Measurements from ENCODE around the gene LENEP. TPM values are rescaled to one million over a fixed set of nuclear protein-coding genes. Genes with fewer than 3 reads are reported as not detected.

The LENEP gene
- total and polyA plus RNA-seq, 5 experiments from 2014 or later, result 0.77 to 0.91 TPM; not detected in 3

DNA sequence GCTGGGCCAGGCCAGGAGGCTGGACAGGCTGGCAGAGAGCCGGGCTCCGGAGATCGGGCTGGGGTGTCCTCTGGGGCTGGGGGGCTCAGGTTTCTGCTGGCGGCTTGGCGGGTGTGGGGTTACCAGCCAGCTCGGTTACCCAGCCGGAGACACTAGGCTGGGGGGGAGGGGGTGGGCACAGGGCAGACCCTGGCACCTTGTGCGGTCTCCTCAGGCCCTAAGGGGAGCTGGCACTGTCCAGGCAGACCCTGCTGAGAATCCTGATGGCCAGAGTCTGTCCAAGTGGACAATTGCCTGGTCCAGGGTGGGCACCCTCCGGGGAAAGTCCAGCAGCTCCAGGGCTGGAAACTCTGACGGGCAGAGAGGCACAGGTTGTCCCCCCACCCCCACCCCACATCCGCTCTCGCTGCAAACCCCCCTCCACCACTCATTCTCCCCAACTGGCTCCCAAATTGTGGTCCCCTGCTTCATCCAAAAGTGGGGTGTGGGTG, 15.9 kb downstream of the LENEP start:
- Mint-ChIP-seq H3K4me3 (peak overlapping the region in 9 of 10 donors; percentile 17 to 79 (median 63)), H3K4me1 (peaks cover 38 to 86% (median 83%) of the 10 kb centered on the region in 4 donors), H3K36me3 (no peaks in the 10 kb centered on the region), H3K9me3 (no peaks in the 10 kb centered on the region), H3K27ac (peak overlapping the region in 4 of 10 donors; percentile 8 to 81 (median 53)), H3K27me3 (no peaks in the 10 kb centered on the region)
- ATAC-seq (no peak), DNase-seq (no peak)
- POLR2A ChIA-PET, result interaction anchor here (0.6 to 2.4 kb wide), 2 partner anchors 40 to 54 kb away, joined by 3 to 8 read pairs; partner anchors contain the start of gene PBXIP1

DNA sequence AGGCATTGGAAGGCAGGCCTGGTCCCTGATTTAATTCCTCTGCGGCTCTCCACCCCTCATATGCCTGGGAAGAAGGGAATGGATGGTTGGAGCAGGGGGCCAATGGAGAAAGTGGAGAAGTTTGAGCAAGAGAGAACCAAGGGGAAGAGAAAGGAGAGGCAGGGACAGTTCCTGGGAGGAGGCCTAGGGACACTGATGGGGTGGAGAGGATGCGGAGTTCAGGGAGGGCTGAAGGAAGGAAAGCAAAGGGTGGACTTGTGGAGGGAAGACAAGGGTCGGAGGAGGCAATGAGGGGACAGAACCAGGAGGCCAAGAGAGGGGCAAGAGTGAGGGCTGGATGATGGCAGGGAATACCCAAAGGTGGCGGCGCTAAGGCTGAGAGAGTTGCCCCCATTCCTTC, 16.4 kb downstream of the LENEP start:
- POLR2A ChIA-PET, result interaction anchor here (0.6 to 2.4 kb wide), 4 partner anchors 10 to 54 kb away, joined by 3 to 8 read pairs (median 4); partner anchors contain the start of gene PBXIP1
- Mint-ChIP-seq H3K27ac (peak overlapping the region in 7 of 10 donors; percentile 8 to 88 (median 69)), H3K4me3 (peak overlapping the region; percentile 13 to 79 (median 64)), H3K9me3 (no peaks in the 10 kb centered on the region), H3K36me3 (no peaks in the 10 kb centered on the region), H3K27me3 (no peaks in the 10 kb centered on the region), H3K4me1 (peaks cover 36 to 85% (median 81%) of the 10 kb centered on the region in 4 donors)
- no peak for ATAC-seq
- no peak for DNase-seq

DNA sequence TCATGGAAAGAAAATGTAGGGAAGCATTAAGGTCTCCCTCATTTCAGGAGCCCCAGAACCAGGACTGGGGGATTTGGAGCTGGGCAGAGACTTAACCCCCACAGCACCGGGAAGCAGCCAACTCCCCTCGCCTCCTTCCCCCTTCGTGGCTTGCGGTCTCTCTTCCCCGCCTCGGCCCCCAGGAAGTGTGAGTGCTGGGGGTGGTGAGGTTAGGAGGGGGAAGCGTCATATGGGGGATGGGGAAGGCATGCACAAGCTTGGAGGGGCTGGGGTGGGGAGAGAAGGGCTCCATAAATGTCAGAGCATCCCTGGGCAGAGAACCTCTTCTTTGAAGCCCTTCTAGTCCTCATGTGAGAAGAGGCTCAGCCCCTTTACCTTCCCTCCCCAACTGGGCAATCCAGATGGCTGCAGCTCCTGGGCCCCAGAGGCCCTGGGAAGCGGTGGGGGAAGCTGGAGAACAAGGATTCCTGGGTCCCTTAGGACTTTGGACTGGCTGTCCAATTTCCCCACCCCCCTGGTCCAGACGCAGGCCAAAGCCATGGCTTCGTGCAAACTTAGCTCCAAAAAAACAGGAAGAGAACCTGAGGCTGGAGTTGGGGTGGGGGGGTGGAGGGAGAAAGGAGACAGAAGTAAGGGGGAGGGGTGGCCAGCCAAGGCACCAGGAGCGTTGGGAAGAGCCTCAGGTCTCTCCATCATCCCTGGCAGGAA, 17.0 kb downstream of the LENEP start:
- no peaks in the 10 kb centered on the region for H3K9me3 Mint-ChIP-seq
- POLR2A ChIA-PET, result interaction anchor here (0.8 to 1.9 kb wide), 7 partner anchors 9 to 66 kb away, joined by 3 to 10 read pairs (median 5); partner anchors contain the start of genes FLAD1 and PBXIP1
- H3K27ac Mint-ChIP-seq, result peak overlapping the region in 7 of 10 donors; percentile 8 to 88 (median 52)
- H3K27me3 Mint-ChIP-seq, result no peaks in the 10 kb centered on the region
- no peaks in the 10 kb centered on the region for H3K36me3 Mint-ChIP-seq
- peak in 1 of 10 donors; percentile 54 for DNase-seq
- peaks cover 36 to 81% (median 79%) of the 10 kb centered on the region in 4 donors for H3K4me1 Mint-ChIP-seq
- ATAC-seq, result peak in 1 of 2 donors; percentile 19
- H3K4me3 Mint-ChIP-seq, result peak overlapping the region; percentile 13 to 79 (median 64)

DNA sequence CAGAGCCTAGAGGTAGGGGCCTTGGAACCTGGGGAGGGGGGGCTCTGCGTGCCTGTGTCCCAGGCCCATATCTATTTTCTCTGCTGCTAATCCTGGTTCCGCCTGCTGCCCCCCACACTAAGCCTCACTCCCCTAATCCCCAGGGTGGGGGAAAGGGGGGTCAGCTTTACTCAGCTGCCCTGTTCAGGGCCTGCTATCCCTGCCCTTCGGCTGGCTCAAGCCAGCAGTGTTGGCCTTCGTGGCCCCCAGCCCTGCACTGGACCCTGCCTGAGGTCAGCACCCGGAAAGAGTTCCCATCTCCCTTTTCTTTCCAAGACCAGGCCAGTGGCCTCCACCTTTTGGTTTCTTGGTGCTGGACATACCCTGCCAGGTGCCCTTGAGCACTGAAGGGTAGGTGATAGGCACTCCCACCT, 17.6 kb downstream of the LENEP start:
- ATAC-seq (no peak), DNase-seq (peak in 1 of 10 donors; percentile 53)
- Mint-ChIP-seq H3K4me3 (peak overlapping the region in 6 of 10 donors; percentile 31 to 55 (median 44)), H3K27me3 (no peaks in the 10 kb centered on the region), H3K27ac (peak overlapping the region in 2 of 10 donors; percentile 13 to 44), H3K9me3 (no peaks in the 10 kb centered on the region), H3K4me1 (peaks cover 39 to 81% (median 79%) of the 10 kb centered on the region in 4 donors), H3K36me3 (no peaks in the 10 kb centered on the region)
- POLR2A ChIA-PET, result interaction anchor here (0.9 to 1.9 kb wide), 5 partner anchors 10 to 67 kb away, joined by 5 to 10 read pairs (median 7); partner anchors contain the start of gene PBXIP1

DNA sequence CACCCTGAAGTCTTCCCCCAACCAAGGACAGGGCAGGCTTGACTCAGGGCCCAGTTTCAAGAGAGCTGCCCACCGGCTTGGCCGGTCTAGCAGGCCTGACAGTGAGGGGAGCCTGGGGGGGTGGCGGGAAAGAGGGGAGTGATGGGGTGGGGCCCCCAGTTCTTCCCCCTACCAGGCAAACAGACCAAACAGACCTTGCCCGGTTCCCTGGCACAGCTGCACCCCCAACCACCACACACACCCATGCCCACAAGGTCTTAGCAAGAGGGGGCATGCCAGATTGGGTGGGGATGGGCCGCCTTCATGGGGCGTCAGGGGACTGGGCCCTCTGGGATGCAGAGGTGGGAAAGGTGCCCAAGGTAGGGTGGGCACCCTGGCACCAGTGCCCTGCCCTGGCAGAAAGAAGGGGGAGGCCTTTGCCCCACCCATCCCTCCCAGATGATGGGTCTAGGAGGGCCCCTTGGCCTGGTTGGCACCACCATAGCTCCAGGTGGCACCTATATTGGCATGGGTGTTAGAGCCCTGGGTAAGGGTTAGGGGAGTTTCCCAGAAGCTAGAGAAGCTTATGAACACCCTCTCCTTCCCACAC, 18.1 kb downstream of the LENEP start:
- no peaks in the 10 kb centered on the region for H3K27me3 Mint-ChIP-seq
- H3K27ac Mint-ChIP-seq, result peak overlapping the region in 1 of 10 donors; percentile 75
- ATAC-seq (no peak), DNase-seq (no peak)
- no peaks in the 10 kb centered on the region for H3K9me3 Mint-ChIP-seq
- H3K4me1 Mint-ChIP-seq, result peaks cover 36 to 81% (median 79%) of the 10 kb centered on the region in 4 donors
- peak overlapping the region in 5 of 10 donors; percentile 31 to 55 (median 41) for H3K4me3 Mint-ChIP-seq
- H3K36me3 Mint-ChIP-seq, result no peaks in the 10 kb centered on the region
- POLR2A ChIA-PET, result interaction anchor here (1.1 to 1.9 kb wide), 3 partner anchors 8 to 60 kb away, joined by 3 to 10 read pairs (median 9); partner anchors contain the start of gene PBXIP1

DNA sequence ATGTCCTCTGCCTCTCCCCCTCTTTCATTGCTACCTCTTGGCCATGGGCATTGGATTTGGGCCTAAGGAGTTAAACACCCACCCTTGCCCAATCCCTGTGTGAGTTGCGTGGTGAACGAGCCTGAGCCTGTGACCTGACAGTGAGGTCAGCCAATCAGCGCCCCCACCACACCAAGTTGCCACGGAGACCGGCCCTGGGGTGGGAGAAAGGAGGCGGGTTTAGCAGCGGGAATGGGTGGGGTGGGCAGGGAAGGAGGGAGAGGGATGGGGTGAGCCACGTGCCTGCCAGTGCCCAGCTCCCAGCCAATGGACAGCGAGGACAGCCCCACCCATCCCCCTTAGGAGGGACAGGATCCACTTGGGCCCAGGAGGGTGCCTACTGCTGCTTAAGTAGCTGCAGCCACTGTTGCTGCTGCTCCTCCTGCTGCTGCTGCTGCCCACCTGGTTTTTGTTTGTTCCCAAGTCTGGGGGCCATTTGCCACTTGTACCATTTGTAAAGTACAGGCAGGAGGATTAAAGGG, 18.7 kb downstream of the LENEP start:
- H3K27ac Mint-ChIP-seq, result peak overlapping the region in 3 of 10 donors; percentile 48 to 83 (median 75)

DNA sequence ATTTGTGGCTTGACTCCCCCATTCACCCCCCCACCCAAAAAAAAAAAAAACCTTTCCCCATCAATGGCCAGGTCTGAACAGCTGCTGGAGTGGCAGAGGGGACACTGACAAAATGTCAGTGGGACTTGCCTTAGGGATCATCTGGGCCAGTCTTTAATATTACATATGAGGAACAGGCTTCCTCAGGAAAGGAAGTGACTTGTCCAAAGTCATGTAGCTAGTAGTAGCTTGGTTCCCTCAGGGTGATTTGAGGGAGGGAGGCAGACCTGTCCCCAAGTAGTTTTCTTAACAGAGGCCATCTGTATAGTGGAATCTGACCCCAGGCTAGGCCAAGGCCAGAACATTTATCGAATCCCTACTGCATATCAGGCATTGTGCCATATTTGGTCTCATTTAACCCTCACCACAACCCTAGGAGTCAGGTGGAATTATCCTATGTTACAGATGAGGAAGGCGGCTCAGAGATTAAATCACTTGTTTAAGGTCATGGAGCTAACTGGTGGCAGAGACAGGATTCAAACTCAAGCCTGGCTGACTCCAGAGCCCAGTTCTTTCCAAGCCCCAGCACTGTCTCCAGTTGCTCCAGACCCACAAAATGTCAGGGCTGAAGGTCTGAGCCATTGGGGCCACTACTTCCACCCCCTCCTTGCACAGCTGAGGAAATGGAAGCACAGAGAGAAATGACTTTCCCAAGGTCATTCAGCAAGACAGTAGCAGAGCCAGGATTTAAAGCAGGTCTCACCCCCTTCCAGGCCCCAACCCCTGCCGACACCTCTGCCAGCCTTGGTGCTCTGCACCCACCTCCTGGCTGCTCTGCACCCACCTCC, 19.6 kb downstream of the LENEP start:
- no peaks in the 10 kb centered on the region for H3K9me3 Mint-ChIP-seq
- no peaks in the 10 kb centered on the region for H3K27me3 Mint-ChIP-seq
- peak overlapping the region in 9 of 10 donors; percentile 2 to 57 (median 47) for H3K4me3 Mint-ChIP-seq
- POLR2A ChIA-PET, result interaction anchor here (0.6 to 1.9 kb wide), 5 partner anchors 9 to 52 kb away, joined by 3 to 7 read pairs (median 4); no protein-coding TSS in a partner anchor
- H3K27ac Mint-ChIP-seq, result peak overlapping the region in 8 of 10 donors; percentile 28 to 88 (median 70)
- ATAC-seq (no peak), DNase-seq (no peak)
- peaks cover 34 to 85% (median 81%) of the 10 kb centered on the region in 4 donors for H3K4me1 Mint-ChIP-seq
- no peaks in the 10 kb centered on the region for H3K36me3 Mint-ChIP-seq

More for the DNA sequence above, 18.7 kb downstream of the LENEP start:
- peaks cover 33 to 81% (median 79%) of the 10 kb centered on the region in 4 donors for H3K4me1 Mint-ChIP-seq
- H3K9me3 Mint-ChIP-seq, result no peaks in the 10 kb centered on the region
- DNase-seq (no peak), ATAC-seq (no peak)
- POLR2A ChIA-PET, result interaction anchor here (0.6 to 1.9 kb wide), 5 partner anchors 8 to 55 kb away, joined by 3 to 10 read pairs (median 5); partner anchors contain the start of gene PBXIP1
- H3K36me3 Mint-ChIP-seq, result no peaks in the 10 kb centered on the region
- no peaks in the 10 kb centered on the region for H3K27me3 Mint-ChIP-seq
- peak overlapping the region in 3 of 10 donors; percentile 15 to 34 (median 16) for H3K4me3 Mint-ChIP-seq

DNA sequence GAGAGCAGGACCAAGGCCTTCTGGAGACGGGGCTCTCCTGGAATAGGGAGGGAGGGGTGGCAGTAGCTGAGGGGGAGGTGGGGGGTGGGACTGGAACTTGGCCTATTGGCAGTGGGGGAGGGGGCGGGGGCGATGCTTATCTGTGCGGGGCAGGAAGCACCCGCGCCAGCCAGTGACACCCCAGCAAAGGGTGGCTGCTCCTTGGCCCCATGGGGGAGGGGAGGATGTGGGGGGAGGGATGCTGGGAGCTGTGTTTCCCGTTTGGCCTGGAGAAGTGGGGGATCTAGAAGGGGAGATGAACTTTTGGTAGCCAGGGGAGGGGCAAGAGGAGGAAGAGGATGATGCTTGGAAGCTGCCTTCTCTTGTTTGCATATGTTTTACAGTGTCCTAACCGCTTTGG, 20.2 kb downstream of the LENEP start:
- POLR2A ChIA-PET, result interaction anchor here (0.6 to 3.4 kb wide), 4 partner anchors 7 to 53 kb away, joined by 4 to 20 read pairs (median 6); no protein-coding TSS in a partner anchor

DNA sequence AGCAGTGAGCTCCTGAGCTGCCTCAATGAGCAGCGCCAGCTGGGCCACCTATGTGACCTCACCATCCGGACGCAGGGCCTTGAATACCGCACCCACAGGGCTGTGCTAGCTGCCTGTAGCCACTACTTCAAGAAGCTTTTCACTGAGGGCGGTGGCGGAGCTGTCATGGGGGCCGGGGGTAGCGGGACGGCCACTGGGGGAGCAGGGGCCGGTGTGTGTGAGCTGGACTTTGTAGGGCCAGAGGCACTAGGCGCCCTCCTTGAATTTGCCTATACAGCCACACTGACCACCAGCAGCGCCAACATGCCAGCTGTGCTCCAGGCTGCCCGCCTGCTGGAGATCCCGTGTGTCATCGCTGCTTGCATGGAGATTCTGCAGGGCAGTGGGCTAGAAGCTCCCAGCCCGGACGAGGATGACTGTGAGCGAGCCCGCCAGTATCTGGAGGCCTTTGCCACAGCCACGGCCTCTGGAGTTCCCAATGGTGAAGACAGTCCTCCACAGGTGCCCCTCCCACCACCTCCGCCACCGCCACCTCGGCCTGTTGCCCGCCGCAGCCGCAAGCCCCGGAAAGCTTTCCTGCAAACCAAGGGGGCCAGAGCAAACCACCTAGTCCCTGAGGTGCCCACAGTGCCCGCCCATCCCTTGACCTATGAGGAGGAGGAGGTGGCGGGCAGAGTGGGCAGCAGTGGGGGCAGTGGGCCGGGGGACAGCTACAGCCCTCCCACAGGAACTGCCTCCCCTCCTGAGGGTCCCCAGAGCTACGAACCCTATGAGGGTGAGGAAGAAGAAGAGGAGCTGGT, 21.5 kb downstream of the LENEP start:
- Mint-ChIP-seq H3K27ac (peak overlapping the region in 3 of 10 donors; percentile 27 to 48 (median 46)), H3K4me1 (peaks cover 31 to 76% (median 69%) of the 10 kb centered on the region in 4 donors), H3K27me3 (peaks cover 0 to 4% (median 0%) of the 10 kb centered on the region in 5 donors), H3K9me3 (no peaks in the 10 kb centered on the region), H3K4me3 (peak overlapping the region in 2 of 10 donors; percentile 39 to 68), H3K36me3 (no peaks in the 10 kb centered on the region)
- no peak for DNase-seq
- no peak for ATAC-seq
- POLR2A ChIA-PET, result interaction anchor here (0.9 to 4.3 kb wide), 11 partner anchors 8 to 295 kb away, joined by 3 to 29 read pairs (median 16); partner anchors contain the start of genes CKS1B, FLAD1, PBXIP1 and PYGO2

More for the DNA sequence above, 20.2 kb downstream of the LENEP start:
- Mint-ChIP-seq H3K4me3 (peak overlapping the region in 8 of 10 donors; percentile 6 to 68 (median 50)), H3K4me1 (peaks cover 34 to 82% (median 77%) of the 10 kb centered on the region in 4 donors), H3K27ac (peak overlapping the region in 6 of 10 donors; percentile 44 to 83 (median 74)), H3K36me3 (no peaks in the 10 kb centered on the region), H3K27me3 (no peaks in the 10 kb centered on the region), H3K9me3 (no peaks in the 10 kb centered on the region)
- ATAC-seq (no peak), DNase-seq (no peak)

DNA sequence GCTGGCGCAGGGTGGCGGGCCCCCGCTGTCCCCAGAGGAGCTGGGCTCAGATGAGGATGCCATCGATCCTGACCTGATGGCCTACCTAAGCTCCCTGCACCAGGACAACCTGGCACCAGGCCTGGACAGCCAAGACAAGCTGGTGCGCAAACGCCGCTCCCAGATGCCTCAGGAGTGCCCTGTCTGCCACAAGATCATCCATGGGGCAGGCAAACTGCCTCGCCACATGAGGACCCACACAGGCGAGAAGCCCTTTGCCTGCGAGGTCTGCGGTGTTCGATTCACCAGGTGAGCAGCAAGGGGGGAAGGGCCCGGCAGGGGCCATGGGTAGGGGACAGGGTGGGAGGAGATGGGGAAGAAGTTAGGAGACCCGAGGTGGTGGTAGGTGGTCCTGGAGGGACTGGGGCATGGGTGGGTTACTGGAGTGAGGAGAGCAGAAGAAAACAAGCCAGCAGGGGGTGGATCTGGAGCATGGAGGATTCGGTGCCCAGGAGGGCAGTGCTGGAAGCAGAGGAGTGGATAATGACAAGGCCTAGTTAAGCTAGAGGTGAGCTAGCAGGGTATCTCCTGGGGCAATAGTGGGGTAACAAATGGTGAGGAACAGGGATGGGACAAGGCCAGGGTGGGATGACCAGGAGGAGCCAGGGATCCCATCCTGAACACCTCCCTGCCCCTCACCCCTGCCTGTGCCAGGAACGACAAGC, 22.3 kb downstream of the LENEP start:
- ATAC-seq (no peak), DNase-seq (no peak)
- H3K36me3 Mint-ChIP-seq, result no peaks in the 10 kb centered on the region
- peaks cover 0 to 10% (median 0%) of the 10 kb centered on the region in 5 donors for H3K27me3 Mint-ChIP-seq
- no peaks in the 10 kb centered on the region for H3K9me3 Mint-ChIP-seq
- peaks cover 30 to 69% (median 61%) of the 10 kb centered on the region in 4 donors for H3K4me1 Mint-ChIP-seq
- POLR2A ChIA-PET, result interaction anchor here (0.9 to 4.3 kb wide), 15 partner anchors 9 to 294 kb away, joined by 3 to 29 read pairs (median 15); partner anchors contain the start of genes ADAM15, CKS1B, FLAD1 and PBXIP1
- peak overlapping the region in 8 of 10 donors; percentile 52 to 86 (median 73) for H3K27ac Mint-ChIP-seq
- peak overlapping the region; percentile 44 to 78 (median 67) for H3K4me3 Mint-ChIP-seq
